Stomach (tissue), 9 donors: Measurements from ENCODE around the gene KEAP1. TPM values are rescaled to one million over a fixed set of nuclear protein-coding genes. Genes with fewer than 3 reads are reported as not detected.

Experiments
- DNase-seq, 2 donors: peaks; one replicate each; pipeline versions ENCODE4 v3.0.0 to v3.0.0-alpha.2; 2013 to 2019
- H3K27ac ChIP-seq, 5 donors: fragments of 200-600 bp in 4 of 5; sonication (generic) in 4 of 5; one replicate each; pipeline ENCODE4 v1.5.1; 2013 to 2019; ENCODE audit warnings: mild to moderate bottlenecking in 1 of 5, moderate library complexity in 1 of 5
- H3K27me3 ChIP-seq, 3 donors: fragments of 200-600 bp; sonication (generic); one replicate each; pipeline ENCODE4 v1.5.1; 2017 to 2019; ENCODE audit warnings: mixed run types in 1 of 3
- H3K36me3 ChIP-seq, 4 donors: fragments of 200-600 bp; sonication (generic); 1 replicate in 3 of 4; 2 replicates in 1 of 4; pipeline ENCODE4 v1.5.1; 2016 to 2019
- H3K4me1 ChIP-seq, 4 donors: fragments of 200-600 bp; sonication (generic); one replicate each; pipeline ENCODE4 v1.5.1; 2016 to 2019
- H3K4me3 ChIP-seq, 4 donors: fragments of 200-600 bp; sonication (generic) in 3 of 4; one replicate each; pipeline ENCODE4 v1.5.1; 2016 to 2019; ENCODE audit warnings: mild to moderate bottlenecking in 1 of 4
- H3K9me3 ChIP-seq, 4 donors: fragments of 200-600 bp; sonication (generic); one replicate each; pipeline ENCODE4 v1.5.1; 2016 to 2019
- EP300 ChIP-seq: sonication (generic); formaldehyde crosslinking; IDR thresholded peaks from one replicate; pipeline ENCODE4 v1.6.1; 2017; ENCODE audit warnings: antibody characterized with exemption
- POLR2A ChIP-seq, 4 donors: fragments of 450-650 bp; IDR thresholded peaks; one replicate each; pipeline ENCODE4 v1.6.1; 2016; ENCODE audit warnings: antibody characterized with exemption in 4 of 4, control low read depth in 2 of 4, mild to moderate bottlenecking in 1 of 4, moderate library complexity in 1 of 4
- POLR2AphosphoS5 ChIP-seq, 3 donors: sonication (generic); formaldehyde crosslinking; IDR thresholded peaks; one replicate each; pipeline ENCODE4 v1.6.1; 2016; ENCODE audit warnings: antibody characterized with exemption in 3 of 3
- WGBS, 5 donors: extraction: QIAGEN DNeasy Blood & Tissue Kit in 3 of 5; methylation state at CpG; one replicate each; pipeline versions ENCODE4 v1.1.5 to v1.1.7; 2013 to 2018; 5-methylcytosine and 5-hydroxymethylcytosine counted together
- intact Hi-C: fragments of 100-400 bp; cut with DNase I; formaldehyde crosslinking; loops from one replicate; pipeline ENCODE4 v1.15.1; 2023; ENCODE audit warnings: low total_unique reads
- polyA plus RNA-seq, 3 donors: library from polyadenylated mRNA; stranded (reverse); fragments of 200-250 nt; gene quantifications; one replicate each; pipeline ENCODE4 v1.2.3, GENCODE V29; 2013
- total RNA-seq, 5 donors: library from RNA; depleted of rRNA; stranded (reverse); fragments of >200 nt; gene quantifications; one replicate each; pipeline versions ENCODE4 v1.1.0 to v1.2.3, GENCODE V29; 2014 to 2016
- TF ChIP-seq, protein P1 (sequence below), 7 experiments: fragments of 450-650 bp in 4 of 7; fragments of 200-600 bp in 3 of 7; sonication (generic) in 3 of 7; IDR thresholded peaks; one replicate each; pipeline ENCODE4 v1.5.1; 2016 to 2019; ENCODE audit warnings: antibody characterized with exemption in 7 of 7, control low read depth in 2 of 7, mild to moderate bottlenecking in 1 of 7
- donor health status: healthy with polysubstance abuse.
- donor health status: Bipolar disorder and iron deficiency.
- donor health status: healthy.

Gene KEAP1
- total and polyA plus RNA-seq, 8 donors: 15.8 to 88.1 (median 37.4) TPM

DNA sequence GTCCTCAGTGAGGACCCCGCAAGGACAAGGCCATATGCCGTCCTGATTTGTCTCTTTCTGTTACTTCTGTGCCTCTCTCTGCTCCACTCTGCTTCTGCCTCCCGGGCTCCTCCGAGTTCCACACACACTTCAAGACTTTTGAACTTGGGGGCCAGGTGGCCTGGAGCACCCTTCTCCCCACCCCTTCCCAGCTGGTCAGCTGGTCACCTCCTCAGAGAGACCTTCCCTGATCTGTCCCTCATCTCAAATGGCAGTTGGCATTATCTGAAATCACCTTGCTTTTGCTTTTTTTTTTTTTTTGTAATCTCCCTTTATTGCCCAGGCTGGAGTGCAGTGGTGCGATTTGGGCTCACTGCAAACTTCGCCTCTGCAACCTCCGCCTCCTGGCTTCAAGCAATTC is 16.3 kb upstream of the KEAP1 start:
- H3K9me3 ChIP-seq: no peaks in the 10 kb centered on the region
- no peak overlapping the region for H3K4me3 ChIP-seq
- no peak for DNase-seq
- peaks cover 20 to 89% (median 52%) of the 10 kb centered on the region in 3 donors for H3K27me3 ChIP-seq
- H3K4me1 ChIP-seq: peaks cover 23 to 45% (median 39%) of the 10 kb centered on the region in 4 donors
- intact Hi-C loops: no loop called here
- H3K27ac ChIP-seq: no peak overlapping the region
- 62 to 78% (median 69%) methylated on average over 7 of the region's 7 CpGs for WGBS, 5 donors
- H3K36me3 ChIP-seq: no peaks in the 10 kb centered on the region
- TF ChIP-seq EP300: no peak
- no peak for TF ChIP-seq POLR2A (IDR thresholded peaks at IDR 0.05)
- no peak for TF ChIP-seq POLR2AphosphoS5 (IDR thresholded peaks at IDR 0.05)
- TF ChIP-seq, protein P1, sequence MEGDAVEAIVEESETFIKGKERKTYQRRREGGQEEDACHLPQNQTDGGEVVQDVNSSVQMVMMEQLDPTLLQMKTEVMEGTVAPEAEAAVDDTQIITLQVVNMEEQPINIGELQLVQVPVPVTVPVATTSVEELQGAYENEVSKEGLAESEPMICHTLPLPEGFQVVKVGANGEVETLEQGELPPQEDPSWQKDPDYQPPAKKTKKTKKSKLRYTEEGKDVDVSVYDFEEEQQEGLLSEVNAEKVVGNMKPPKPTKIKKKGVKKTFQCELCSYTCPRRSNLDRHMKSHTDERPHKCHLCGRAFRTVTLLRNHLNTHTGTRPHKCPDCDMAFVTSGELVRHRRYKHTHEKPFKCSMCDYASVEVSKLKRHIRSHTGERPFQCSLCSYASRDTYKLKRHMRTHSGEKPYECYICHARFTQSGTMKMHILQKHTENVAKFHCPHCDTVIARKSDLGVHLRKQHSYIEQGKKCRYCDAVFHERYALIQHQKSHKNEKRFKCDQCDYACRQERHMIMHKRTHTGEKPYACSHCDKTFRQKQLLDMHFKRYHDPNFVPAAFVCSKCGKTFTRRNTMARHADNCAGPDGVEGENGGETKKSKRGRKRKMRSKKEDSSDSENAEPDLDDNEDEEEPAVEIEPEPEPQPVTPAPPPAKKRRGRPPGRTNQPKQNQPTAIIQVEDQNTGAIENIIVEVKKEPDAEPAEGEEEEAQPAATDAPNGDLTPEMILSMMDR (IDR thresholded peaks at IDR 0.05): no peak

DNA sequence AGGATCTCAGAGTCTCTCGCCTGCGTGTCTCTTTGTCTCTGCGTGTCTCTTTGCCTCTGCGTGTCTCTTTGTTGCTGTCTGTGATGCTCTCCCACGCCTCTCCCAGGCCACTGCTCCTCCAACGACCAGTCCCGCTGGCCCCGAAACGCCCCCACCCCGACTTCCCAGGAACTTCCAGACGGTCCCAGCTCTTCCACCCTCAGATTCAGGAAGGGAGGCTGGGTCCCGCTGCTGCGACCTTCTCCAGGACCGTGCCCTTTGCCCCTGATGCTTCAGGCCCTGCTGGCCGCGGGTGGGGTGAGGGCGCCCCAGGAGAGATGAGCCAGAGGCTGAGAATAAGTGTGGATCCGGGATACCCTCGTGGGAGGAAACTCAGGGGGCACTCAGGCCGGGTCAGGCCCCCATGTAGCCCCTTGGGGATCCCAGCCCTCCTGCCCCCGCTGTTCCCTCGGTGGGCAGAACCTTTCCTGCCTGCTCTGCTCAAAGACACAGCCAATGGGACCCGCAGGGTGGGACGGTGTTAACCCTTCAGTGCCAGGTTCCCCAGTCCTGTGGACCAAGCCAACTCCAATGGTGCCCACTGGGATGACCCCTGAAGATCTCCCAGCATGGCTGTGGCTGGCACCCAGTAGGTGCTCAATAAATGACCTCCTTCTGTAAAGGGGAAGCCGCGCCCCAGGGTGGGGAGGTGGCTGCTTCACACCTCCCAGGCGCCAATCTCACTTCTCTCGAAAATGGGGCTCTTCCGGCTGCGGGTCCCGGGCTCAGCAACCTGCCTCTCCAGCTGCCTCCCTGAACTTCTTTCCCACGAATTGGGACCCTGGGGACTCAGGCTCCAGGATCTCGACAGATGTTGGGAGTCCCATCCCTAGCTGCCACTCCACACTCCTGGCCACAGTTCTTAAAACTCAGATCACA is 15.5 kb upstream of the KEAP1 start:
- 8 to 14% (median 12%) methylated on average over 24 to 33 of the region's 33 CpGs for WGBS, 5 donors
- no peak overlapping the region for H3K27ac ChIP-seq
- DNase-seq: peak in 1 of 2 donors; percentile 43
- H3K9me3 ChIP-seq: no peaks in the 10 kb centered on the region
- no peak overlapping the region for H3K4me3 ChIP-seq
- intact Hi-C loops: no loop called here
- H3K4me1 ChIP-seq: peaks cover 28 to 52% (median 45%) of the 10 kb centered on the region in 4 donors
- H3K36me3 ChIP-seq: no peaks in the 10 kb centered on the region
- TF ChIP-seq POLR2A (IDR thresholded peaks at IDR 0.05) (no peak), EP300 (no peak)
- TF ChIP-seq, protein P1 (IDR thresholded peaks at IDR 0.05): no peak
- H3K27me3 ChIP-seq: peaks cover 27 to 89% (median 60%) of the 10 kb centered on the region in 3 donors

DNA sequence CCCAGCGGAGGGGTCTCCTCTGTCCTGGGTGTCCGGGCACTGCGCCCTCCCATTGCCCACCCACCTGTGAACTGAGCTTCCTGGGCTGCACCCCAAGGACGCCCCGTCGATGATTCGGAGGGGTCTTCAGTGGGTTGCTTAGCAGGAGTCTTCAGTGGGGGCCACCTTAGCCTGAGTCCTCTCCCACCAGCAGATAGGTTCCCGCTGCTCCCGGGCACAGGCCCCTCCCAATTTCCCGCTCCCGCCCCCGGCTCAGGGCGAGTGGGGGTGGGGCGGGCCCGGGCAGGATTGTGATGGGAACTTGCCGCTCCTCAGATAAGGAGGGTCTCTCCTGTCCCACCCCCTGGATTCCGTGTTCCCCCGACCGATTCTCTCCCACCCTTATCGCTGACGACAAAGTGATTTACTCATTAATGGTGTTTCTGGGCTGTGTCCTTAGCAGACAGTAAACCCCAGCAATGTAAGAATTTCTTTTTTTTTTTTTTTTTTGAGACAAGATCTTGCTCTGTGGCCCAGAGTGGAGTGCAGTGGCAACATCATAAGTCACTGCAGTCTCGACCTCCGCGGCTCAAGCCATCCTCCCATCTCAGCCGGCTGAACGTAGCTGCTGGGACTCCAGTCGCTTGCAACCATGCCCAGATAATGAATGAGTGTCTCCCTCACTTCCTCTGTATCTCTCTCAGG is 14.7 kb upstream of the KEAP1 start:
- Histone ChIP-seq H3K27me3 (peaks cover 31 to 96% (median 68%) of the 10 kb centered on the region in 3 donors), H3K36me3 (no peaks in the 10 kb centered on the region), H3K4me3 (peak overlapping the region; percentile 15 to 43 (median 24)), H3K27ac (no peak overlapping the region), H3K4me1 (peaks cover 28 to 54% (median 46%) of the 10 kb centered on the region in 4 donors), H3K9me3 (no peaks in the 10 kb centered on the region)
- intact Hi-C loops: no loop called here
- peak in 1 of 2 donors; percentile 48 for DNase-seq
- WGBS, 5 donors: 1 to 5% (median 2%) methylated on average over 18 to 27 of the region's 27 CpGs
- TF ChIP-seq POLR2A (IDR thresholded peaks at IDR 0.05): no peak
- TF ChIP-seq, protein P1 (IDR thresholded peaks at IDR 0.05): no peak
- TF ChIP-seq POLR2AphosphoS5 (IDR thresholded peaks at IDR 0.05): no peak
- no peak for TF ChIP-seq EP300

DNA sequence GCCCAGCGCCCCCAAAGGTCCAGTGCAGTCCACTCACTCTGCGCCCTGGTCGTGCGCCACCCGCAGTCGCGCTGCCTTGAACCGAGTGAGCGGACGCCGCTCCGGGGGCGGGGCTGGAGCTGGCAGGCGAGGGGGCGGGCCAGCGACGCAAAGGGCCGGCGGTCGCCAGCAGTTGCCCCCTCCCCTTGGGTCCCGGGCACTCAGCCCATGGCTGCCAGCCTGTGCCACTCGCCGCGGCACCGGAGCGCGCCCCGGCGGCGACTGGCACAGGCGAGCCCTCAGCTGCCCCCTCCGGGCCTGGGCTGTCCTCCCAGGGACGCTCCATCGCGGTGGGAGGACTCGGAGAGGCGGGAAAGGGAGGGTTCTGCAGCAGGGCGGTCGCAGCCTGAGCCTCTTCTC is 14.2 kb upstream of the KEAP1 start, which contains the start of gene S1PR5:
TSS of gene S1PR5 (minus strand) at position 87 of the 399 bp plus-strand sequence. CDS start 2,436 bp downstream, outside the sequence.
- WGBS, 5 donors: 0 to 1% (median 0%) methylated on average over 3 to 39 of the region's 39 CpGs
- intact Hi-C loops: no loop called here
- Histone ChIP-seq H3K9me3 (no peaks in the 10 kb centered on the region), H3K27ac (no peak within 1 kb of the TSS), H3K36me3 (no peaks in the 10 kb centered on the region), H3K4me3 (peak within 1 kb of the TSS; percentile 15 to 43 (median 24)), H3K4me1 (peaks cover 28 to 54% (median 46%) of the 10 kb centered on the region in 4 donors), H3K27me3 (peaks cover 31 to 96% (median 73%) of the 10 kb centered on the region in 3 donors)
- peak in 1 of 2 donors; percentile 48 for DNase-seq
- TF ChIP-seq POLR2AphosphoS5 (IDR thresholded peaks at IDR 0.05): no peak
- TF ChIP-seq, protein P1 (IDR thresholded peaks at IDR 0.05): no peak
- TF ChIP-seq POLR2A (IDR thresholded peaks at IDR 0.05): no peak
- no peak for TF ChIP-seq EP300
